HG02970 (cell line): Measurements from ENCODE around the gene LACTB.

Experiments used
- ATAC-seq: cut with Tn5 transposase; IDR thresholded peaks from one replicate; pipeline ENCODE4 v1.9.1; 2021; ENCODE audit warnings: mild to moderate bottlenecking, moderate library complexity, moderate number of reproducible peaks; ENCODE audit not compliant: unreplicated experiment, low FRiP score

The LACTB gene

GRCh38 chr15:63121382-63122001 is at the start of gene LACTB:
LACTB (plus strand) TSS chr15:63121861; CDS start chr15:63121872, 11 bp downstream.
- peak; percentile 61 for ATAC-seq

- no peak for ATAC-seq
Measured at GRCh38 chr15:63072023-63072650, 49.5 kb upstream of the LACTB start.

GRCh38 chr15:63072809-63073277 is 48.8 kb upstream of the LACTB start:
- ATAC-seq = no peak

- ATAC-seq = no peak
Measured at GRCh38 chr15:63073497-63074172, 48.0 kb upstream of the LACTB start.

- ATAC-seq = no peak
Measured at GRCh38 chr15:63075015-63075983, 46.4 kb upstream of the LACTB start.

- no peak for ATAC-seq
Measured at GRCh38 chr15:63075984-63076713, 45.5 kb upstream of the LACTB start.

- no peak for ATAC-seq
Measured at GRCh38 chr15:63076714-63077046, 45.0 kb upstream of the LACTB start.

- ATAC-seq = no peak
Measured at GRCh38 chr15:63077952-63078351, 43.7 kb upstream of the LACTB start.

GRCh38 chr15:63079947-63080626 is 41.6 kb upstream of the LACTB start:
- no peak for ATAC-seq

GRCh38 chr15:63080634-63081250 is 40.9 kb upstream of the LACTB start:
- ATAC-seq = no peak

GRCh38 chr15:63082366-63082765 is 39.3 kb upstream of the LACTB start:
- ATAC-seq = no peak

- ATAC-seq = no peak
Measured at GRCh38 chr15:63083044-63083443, 38.6 kb upstream of the LACTB start.

- no peak for ATAC-seq
Measured at GRCh38 chr15:63083541-63083940, 38.1 kb upstream of the LACTB start.

- ATAC-seq = no peak
Measured at GRCh38 chr15:63084806-63085205, 36.9 kb upstream of the LACTB start.

- no peak for ATAC-seq
Measured at GRCh38 chr15:63085289-63085688, 36.4 kb upstream of the LACTB start.

- ATAC-seq = no peak
Measured at GRCh38 chr15:63086271-63086670, 35.4 kb upstream of the LACTB start.

- ATAC-seq = no peak
Measured at GRCh38 chr15:63086947-63087346, 34.7 kb upstream of the LACTB start.

GRCh38 chr15:63088533-63089245 is 33.0 kb upstream of the LACTB start:
- no peak for ATAC-seq
